ENCODE measurements around the gene ADGRB2.

The ADGRB2 gene

DNA sequence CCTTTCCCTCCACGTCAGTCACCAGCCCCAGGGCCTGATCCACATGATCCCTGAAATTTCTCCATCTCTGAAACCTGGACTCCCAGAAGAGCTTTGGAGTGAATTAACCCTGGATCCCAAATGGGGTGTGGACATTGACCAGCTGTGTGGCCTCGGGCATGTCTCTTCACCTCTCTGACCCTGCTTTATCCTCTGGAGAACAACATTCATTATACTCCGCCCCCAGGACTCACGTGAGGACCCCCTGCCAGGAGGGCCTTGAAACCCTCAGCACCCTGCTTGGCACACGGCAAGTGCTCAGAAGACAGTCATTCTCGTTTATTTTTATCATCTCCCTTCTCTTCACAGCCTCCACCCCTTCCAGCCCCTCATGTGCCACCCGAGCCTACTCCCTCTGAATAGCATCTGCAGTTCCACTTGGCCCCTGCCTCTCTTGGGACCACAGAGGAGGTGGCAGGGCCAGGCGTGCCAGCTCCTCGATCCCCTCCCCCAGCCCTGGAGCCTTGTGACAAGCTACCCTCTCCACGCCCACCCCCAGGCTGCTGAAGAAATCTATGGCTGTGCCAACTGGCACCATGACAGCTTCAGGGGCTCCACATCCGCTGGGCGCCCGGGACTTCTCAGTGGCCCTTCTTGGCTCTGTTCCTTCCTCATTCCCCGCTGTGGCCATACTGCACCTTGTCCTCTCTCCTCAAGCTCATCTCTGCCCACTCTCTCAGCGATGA lies 18.0 kb downstream of the ADGRB2 start:
- no peak for DNase-seq

- peak in 1 of 4 experiments; percentile 19 for DNase-seq
Observed at GRCh38 chr1:31745096-31745945, 18.8 kb downstream of the ADGRB2 start.

GRCh38 chr1:31744165-31744888 lies 19.8 kb downstream of the ADGRB2 start:
- no peak for DNase-seq

GRCh38 chr1:31742462-31743212 lies 21.5 kb downstream of the ADGRB2 start:
- no peak for DNase-seq

- DNase-seq: no peak
Observed at GRCh38 chr1:31739346-31739745, 24.8 kb downstream of the ADGRB2 start.

GRCh38 chr1:31736675-31737074 lies 27.5 kb downstream of the ADGRB2 start:
- DNase-seq: no peak

GRCh38 chr1:31735571-31735970 lies 28.6 kb downstream of the ADGRB2 start:
- DNase-seq: no peak

GRCh38 chr1:31734582-31735107 lies 29.5 kb downstream of the ADGRB2 start:
- no peak for DNase-seq

DNA sequence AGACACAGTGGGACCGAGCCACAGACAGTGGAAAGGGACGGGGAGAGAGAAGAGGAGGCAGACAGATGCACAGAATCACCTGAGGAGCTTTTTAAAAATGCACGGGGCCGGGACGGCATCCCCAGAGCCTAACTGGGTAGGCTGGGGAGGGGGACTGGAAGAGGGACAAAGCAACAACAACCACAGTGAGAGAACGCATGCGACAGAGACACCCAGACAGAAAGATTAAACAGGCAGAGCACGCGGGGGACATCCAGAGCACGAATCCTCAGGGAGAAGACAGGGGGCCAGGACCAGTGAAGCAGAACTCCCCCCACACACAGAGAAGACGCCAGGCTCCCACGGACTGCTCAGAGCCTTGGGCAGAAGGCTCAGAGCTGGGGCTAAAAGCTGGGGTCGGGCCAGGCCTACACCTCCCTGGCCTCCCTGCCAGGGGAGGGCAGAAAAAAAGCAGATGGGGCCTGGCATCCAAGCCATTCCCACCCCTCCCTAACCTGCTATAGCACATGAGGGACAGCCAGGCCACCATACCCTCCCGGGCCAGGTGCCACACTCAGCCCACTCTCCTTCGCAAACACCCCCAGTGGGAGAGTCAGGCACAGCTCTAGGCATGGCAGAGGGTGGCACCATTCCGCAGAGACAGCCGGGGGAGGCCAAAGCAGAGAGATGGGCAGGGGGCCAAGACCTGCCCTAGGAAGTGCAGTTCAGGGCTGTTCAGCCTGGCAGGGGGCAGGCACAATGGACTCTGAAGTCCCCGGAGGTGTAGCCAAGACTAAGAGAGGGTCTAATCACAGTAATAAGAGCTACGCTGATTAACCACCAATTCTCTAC lies 30.5 kb downstream of the ADGRB2 start:
- DNase-seq: no peak

- no peak for DNase-seq
Observed at GRCh38 chr1:31732751-31733289, 31.3 kb downstream of the ADGRB2 start.

DNA sequence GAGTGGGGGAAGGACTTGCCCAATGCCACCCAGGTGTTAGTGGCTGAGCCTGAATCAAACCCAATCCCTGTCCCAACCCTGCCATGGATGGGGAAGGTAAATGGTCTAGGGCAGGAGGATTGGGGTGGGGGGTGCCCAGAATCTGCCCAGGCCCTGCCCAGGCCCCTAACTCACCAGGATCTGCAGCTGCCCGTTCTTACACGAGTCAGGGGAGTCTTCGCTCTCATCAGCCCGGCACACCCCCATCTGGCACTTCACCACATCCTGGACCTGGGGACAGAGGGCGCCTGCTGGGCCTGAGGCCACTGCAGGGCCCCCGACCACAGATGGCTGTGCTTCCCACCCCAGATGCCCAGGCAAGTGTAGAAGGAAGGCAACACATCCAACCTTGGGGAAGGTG lies 31.8 kb downstream of the ADGRB2 start:
- no peak for DNase-seq

DNA sequence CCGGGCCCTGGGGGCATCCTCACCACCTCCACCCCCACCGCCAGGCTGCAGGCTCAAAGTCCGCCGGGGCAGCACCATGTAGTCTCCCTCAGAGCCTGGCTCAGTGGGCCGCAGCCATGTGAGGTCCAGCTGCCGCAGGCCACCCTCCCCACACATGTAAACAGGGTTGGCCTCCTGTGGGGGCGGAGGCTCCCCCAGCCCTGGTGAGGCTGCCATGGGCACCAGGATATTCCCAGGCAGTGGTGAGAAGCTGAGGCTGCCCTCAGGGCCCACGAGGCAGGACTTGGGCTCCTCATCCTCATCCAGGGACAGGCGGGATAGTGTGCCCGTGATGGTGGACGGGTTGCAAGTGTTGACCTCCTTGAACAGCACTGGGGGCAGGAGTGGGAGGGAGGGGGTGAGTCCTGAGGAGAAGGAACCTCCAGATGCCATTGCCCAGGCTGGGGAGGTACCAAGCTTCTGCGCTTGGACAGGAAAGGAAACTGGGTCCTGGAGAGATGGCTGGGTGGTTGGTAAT lies 33.0 kb downstream of the ADGRB2 start:
- DNase-seq: no peak

DNA sequence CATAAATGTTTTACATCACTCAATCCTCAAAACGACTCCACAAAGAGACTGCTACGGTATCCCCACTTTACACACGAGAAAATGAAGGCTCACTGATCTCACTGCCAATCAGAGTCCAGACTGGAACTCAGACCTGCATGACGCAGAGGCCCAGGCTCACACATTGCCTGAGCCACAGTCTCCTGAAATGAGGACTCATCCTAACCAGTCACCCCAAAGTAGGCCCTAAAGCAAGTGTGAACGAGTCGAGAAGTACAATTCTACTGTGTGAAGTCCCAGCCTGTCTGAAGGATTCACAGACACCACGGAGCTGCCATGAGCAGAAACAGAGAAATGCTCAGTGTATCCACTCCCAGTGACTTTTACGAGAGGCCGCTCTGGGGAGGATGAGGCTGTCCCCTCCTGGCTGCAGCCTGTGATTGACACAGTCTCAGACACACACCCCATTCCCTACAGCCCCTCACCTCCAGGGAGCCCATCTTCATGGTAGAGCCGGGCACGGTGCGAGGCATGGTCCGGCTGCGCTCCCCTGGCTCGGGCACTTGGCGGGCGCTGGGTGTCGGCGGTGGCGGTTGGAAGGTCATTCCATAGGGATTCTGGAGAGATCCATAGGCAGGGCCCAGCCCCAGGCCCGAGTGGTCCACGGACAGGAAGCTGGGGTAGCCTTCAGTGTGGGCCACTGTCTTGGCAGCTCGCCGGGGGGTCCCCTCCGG lies 33.6 kb downstream of the ADGRB2 start:
- no peak for DNase-seq

- no peak for DNase-seq
Observed at GRCh38 chr1:31727849-31728248, 36.3 kb downstream of the ADGRB2 start.

DNA sequence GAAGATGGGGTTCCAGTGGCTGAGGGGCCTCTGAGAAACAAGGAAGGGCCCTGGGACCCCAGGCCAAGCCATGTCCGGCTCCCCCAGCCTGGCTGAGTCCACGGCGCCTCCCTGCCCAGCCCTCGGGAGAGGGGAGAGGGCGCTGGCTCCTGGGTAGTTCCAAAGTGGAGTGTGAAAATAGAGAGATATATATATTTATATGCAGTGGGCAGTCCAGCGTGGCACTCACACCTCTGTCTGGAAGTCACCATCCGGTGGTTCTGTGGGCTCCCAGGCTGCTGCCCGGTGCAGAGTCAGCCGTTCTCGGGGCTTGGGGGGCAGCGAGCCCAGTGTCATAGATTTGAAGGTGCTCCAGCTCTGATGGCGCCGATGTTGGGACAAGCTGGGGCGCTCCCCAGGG lies 36.9 kb downstream of the ADGRB2 start:
- no peak for DNase-seq

DNA sequence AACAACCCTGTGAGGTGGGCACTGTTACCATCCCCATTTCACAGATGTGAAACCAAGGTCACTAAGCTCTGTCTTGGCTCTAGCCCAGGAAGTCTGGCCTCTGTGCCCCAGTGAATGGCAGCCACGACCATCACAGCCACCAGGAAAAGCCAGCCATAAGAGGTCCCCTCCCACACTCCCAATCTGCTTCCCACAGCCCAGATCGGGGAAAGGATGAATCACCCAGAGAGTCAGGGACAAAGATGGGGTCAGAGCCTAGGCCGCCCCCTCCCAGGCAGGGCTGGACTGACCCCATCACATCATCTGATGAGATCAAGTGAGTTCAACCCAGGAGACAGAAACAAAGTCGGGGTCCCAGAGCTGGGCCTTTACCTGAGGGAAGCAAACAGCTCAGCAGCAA lies 37.4 kb downstream of the ADGRB2 start:
- DNase-seq: no peak

DNA sequence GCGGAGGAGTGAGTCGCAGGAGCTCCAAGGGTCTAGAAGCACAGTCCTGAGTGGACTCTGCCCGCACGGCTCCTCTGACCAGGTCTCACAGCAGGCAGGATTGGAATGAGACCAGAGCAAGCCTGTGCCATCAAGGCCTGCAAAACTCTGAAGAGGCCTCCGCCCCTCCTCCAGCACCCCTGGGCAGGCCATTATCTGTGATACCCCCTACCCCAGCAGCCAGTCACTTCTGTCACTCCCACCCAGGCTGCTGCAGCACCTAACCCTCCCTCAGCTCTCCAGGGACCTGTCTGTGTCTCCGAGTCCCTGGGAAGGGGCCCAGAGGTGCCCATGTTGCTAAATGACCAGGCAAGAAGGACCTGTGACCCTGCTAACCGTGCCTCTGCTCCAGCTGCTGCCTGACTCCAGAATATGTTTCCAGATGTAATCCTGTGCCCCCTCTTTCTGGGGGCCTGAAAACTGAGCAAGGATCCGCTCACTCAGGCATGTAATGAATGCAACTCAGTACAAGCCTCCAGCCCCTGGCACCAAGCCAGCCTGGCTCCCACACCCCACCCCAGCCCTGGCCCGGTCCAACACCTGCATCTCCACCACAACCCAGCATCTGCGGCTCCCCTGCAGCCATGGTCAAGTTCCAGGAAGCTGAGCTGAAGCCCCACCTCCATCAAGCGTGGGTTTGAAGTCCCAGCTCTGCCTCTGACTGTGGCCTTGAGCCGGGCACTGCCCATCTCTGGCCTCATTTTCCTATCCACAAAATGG lies 38.2 kb downstream of the ADGRB2 start:
- DNase-seq: no peak

DNA sequence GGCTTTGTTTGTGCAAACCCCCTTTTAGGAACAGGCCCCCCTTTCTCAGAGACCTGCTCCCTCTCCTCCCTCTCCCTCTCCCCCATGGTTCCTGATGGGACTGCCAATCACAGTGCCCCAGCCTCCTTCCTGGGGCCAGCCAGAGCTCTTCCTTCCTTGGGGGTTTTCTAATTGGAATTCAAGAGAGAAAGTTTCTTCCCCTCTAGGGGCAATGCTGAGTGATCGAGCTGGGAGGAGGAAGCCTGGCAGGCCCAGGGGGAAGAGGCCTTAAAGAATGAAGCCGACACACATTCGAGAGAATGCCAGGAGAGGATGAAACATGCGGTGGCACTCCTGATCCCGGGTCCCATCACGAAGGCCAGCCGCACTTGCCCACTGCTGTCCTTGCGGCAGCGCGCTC lies 39.0 kb downstream of the ADGRB2 start:
- DNase-seq: no peak

- peak in 1 of 4 experiments; percentile 12 for DNase-seq
Observed at GRCh38 chr1:31723828-31724359, 40.2 kb downstream of the ADGRB2 start.

Data from activated CD4-positive, CD25-positive, alpha-beta regulatory T cell (primary cell).